Panc1 (cell line): ENCODE measurements around the gene CDH13. TPM values are rescaled to one million over a fixed set of nuclear protein-coding genes. Genes with fewer than 3 reads are reported as not detected.

ENCODE experiments used
- ATAC-seq: fragments of 200-7000 bp; cut with Tn5 transposase; 2 replicates; pipeline ENCODE4 v1.9.1; 2020; ENCODE audit warnings: mild to moderate bottlenecking, moderate library complexity
- BruUV-seq: library from RNA; stranded (reverse); fragments of 400-500 nt; replicated peaks from 2 replicates; lab custom pipeline; 2021; lab: Mats Ljungman, UMichigan
- CTCF ChIA-PET: fragments of 300-600 bp; sonication (Branson Sonifier 250); formaldehyde crosslinking; loops from one replicate; lab custom pipeline; 2022; ENCODE audit warnings: antibody characterized with exemption; lab: Charles Lee
- POLR2A ChIA-PET: fragments of 300-600 bp; sonication (Branson Sonifier 250); formaldehyde crosslinking; loops from one replicate; lab custom pipeline; 2022; ENCODE audit warnings: antibody characterized with exemption; lab: Charles Lee
- DNase-seq: peaks from one replicate; pipeline ENCODE4 v3.0.0-alpha.2; 2010; ENCODE audit warnings: low read depth, low spot score
- H3K27ac ChIP-seq: 2 replicates; pipeline ENCODE4 v1.5.1; 2011; ENCODE audit warnings: mild to moderate bottlenecking, low read length, inconsistent platforms
- H3K27me3 ChIP-seq: fragments of 200-500 bp; sonication (Bioruptor generic); 2 replicates; pipeline ENCODE4 v1.6.0; 2014; ENCODE audit warnings: low read length, inconsistent platforms; ENCODE audit not compliant: control insufficient read depth, insufficient read depth
- H3K36me3 ChIP-seq: fragments of 200-500 bp; sonication (Bioruptor generic); 2 replicates; pipeline ENCODE4 v1.5.1; 2014; ENCODE audit warnings: inconsistent platforms, mild to moderate bottlenecking, low read length, moderate library complexity; ENCODE audit not compliant: control insufficient read depth, insufficient read depth
- H3K4me1 ChIP-seq: 2 replicates; pipeline ENCODE4 v1.5.1; 2011; ENCODE audit warnings: inconsistent platforms, mild to moderate bottlenecking, low read length, moderate library complexity; ENCODE audit not compliant: control insufficient read depth, insufficient read depth
- H3K4me3 ChIP-seq, 2 experiments: 2 replicates each; pipeline ENCODE4 v1.5.1; 2011 to 2012; ENCODE audit warnings: low read depth in 2 of 2, low read length in 2 of 2, mild to moderate bottlenecking in 2 of 2, inconsistent platforms in 1 of 2, moderate library complexity in 1 of 2
- H3K9me3 ChIP-seq: fragments of 200-500 bp; sonication (Bioruptor generic); 2 replicates; pipeline ENCODE4 v1.5.1; 2014; ENCODE audit warnings: low read depth, mild to moderate bottlenecking, inconsistent platforms, low read length, moderate library complexity; ENCODE audit not compliant: control insufficient read depth, insufficient read depth
- POLR2AphosphoS5 ChIP-seq: IDR thresholded peaks from 2 replicates; pipeline ENCODE4 v1.6.1; 2012; ENCODE audit warnings: mild to moderate bottlenecking, low read depth, low read length, moderate library complexity
- SIN3A ChIP-seq: IDR thresholded peaks from 2 replicates; pipeline ENCODE4 v1.6.1; 2012; ENCODE audit warnings: low read depth, mild to moderate bottlenecking, low read length, moderate library complexity, borderline replicate concordance; ENCODE audit not compliant: insufficient read depth
- TCF7L2 ChIP-seq: IDR thresholded peaks from 2 replicates; pipeline ENCODE4 v1.6.1; 2011; ENCODE audit warnings: mild to moderate bottlenecking, low read depth, low read length, inconsistent platforms
- in situ Hi-C: cut with HindIII; loops from 2 replicates; pipeline ENCODE4 v1.10.0; 2016; ENCODE audit warnings: low sequenced_read_pairs, low pct_unique_long_range_greater_than_20kb
- intact Hi-C: fragments of 100-400 bp; cut with micrococcal nuclease; formaldehyde crosslinking; loops from one replicate; pipeline ENCODE4 v1.10.0; 2022; ENCODE audit not compliant: unreplicated experiment
- total RNA-seq: library from RNA; stranded (reverse); gene quantifications from one replicate; pipeline ENCODE4 v1.2.1, GENCODE V29; 2021; ENCODE audit not compliant: unreplicated experiment
- TF ChIP-seq, protein P1 (sequence below), 2 experiments: IDR thresholded peaks; 2 replicates each; pipeline ENCODE4 v1.6.1; 2011 to 2012; ENCODE audit warnings: low read depth in 2 of 2, control low read depth in 1 of 2, low read length in 1 of 2, mild to moderate bottlenecking in 1 of 2, moderate library complexity in 1 of 2; ENCODE audit not compliant: insufficient read depth in 1 of 2
- TF ChIP-seq, protein P2 (sequence below): fragments of 450-650 bp; IDR thresholded peaks from 2 replicates; pipeline ENCODE4 v1.5.1; 2017; ENCODE audit warnings: mild to moderate bottlenecking

Gene CDH13
- total RNA-seq, 1 experiment from 2014 or later, result not detected

DNA sequence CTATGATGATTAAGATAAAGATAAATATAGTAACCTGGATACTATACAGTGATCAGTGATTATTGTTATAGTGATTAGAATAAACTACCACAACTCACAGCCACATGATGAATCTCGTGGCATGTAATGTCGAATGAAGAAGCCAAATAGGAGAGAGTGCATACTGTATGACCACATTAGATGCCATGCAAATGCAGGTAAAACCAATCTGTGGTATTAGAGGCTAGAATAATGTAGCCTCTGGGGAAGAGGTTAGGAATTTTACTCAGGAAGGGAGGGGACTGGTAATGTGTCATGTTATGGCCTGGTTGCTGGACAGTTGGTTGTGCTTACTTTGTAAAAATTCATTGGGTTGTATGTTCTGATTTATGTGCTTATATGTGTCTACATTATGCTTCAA lies 402.7 kb downstream of the CDH13 start:
- no peaks in the 10 kb centered on the region for H3K27me3 ChIP-seq
- POLR2A ChIA-PET, result no interaction called here
- intact Hi-C loops (no loop called here), in situ Hi-C loops (no loop called here)
- CTCF ChIA-PET, result no interaction called here
- no peaks in the 10 kb centered on the region for H3K36me3 ChIP-seq
- H3K4me3 ChIP-seq, result no peak overlapping the region
- no peak for DNase-seq
- no peaks in the 10 kb centered on the region for H3K4me1 ChIP-seq
- H3K9me3 ChIP-seq, result no peaks in the 10 kb centered on the region
- H3K27ac ChIP-seq, result no peak overlapping the region
- no peak for ATAC-seq
- no TSS peak for BruUV-seq
- TF ChIP-seq POLR2AphosphoS5 (no peak), TCF7L2 (no peak), SIN3A (no peak)
- TF ChIP-seq, protein P1, sequence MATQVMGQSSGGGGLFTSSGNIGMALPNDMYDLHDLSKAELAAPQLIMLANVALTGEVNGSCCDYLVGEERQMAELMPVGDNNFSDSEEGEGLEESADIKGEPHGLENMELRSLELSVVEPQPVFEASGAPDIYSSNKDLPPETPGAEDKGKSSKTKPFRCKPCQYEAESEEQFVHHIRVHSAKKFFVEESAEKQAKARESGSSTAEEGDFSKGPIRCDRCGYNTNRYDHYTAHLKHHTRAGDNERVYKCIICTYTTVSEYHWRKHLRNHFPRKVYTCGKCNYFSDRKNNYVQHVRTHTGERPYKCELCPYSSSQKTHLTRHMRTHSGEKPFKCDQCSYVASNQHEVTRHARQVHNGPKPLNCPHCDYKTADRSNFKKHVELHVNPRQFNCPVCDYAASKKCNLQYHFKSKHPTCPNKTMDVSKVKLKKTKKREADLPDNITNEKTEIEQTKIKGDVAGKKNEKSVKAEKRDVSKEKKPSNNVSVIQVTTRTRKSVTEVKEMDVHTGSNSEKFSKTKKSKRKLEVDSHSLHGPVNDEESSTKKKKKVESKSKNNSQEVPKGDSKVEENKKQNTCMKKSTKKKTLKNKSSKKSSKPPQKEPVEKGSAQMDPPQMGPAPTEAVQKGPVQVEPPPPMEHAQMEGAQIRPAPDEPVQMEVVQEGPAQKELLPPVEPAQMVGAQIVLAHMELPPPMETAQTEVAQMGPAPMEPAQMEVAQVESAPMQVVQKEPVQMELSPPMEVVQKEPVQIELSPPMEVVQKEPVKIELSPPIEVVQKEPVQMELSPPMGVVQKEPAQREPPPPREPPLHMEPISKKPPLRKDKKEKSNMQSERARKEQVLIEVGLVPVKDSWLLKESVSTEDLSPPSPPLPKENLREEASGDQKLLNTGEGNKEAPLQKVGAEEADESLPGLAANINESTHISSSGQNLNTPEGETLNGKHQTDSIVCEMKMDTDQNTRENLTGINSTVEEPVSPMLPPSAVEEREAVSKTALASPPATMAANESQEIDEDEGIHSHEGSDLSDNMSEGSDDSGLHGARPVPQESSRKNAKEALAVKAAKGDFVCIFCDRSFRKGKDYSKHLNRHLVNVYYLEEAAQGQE (IDR thresholded peaks at IDR 0.05; ENCODE audit: insufficient read depth in 1 of 2, low read depth in 2 of 2, low read length in 1 of 2), result no peak
- TF ChIP-seq, protein P2, sequence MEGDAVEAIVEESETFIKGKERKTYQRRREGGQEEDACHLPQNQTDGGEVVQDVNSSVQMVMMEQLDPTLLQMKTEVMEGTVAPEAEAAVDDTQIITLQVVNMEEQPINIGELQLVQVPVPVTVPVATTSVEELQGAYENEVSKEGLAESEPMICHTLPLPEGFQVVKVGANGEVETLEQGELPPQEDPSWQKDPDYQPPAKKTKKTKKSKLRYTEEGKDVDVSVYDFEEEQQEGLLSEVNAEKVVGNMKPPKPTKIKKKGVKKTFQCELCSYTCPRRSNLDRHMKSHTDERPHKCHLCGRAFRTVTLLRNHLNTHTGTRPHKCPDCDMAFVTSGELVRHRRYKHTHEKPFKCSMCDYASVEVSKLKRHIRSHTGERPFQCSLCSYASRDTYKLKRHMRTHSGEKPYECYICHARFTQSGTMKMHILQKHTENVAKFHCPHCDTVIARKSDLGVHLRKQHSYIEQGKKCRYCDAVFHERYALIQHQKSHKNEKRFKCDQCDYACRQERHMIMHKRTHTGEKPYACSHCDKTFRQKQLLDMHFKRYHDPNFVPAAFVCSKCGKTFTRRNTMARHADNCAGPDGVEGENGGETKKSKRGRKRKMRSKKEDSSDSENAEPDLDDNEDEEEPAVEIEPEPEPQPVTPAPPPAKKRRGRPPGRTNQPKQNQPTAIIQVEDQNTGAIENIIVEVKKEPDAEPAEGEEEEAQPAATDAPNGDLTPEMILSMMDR, result no peak

DNA sequence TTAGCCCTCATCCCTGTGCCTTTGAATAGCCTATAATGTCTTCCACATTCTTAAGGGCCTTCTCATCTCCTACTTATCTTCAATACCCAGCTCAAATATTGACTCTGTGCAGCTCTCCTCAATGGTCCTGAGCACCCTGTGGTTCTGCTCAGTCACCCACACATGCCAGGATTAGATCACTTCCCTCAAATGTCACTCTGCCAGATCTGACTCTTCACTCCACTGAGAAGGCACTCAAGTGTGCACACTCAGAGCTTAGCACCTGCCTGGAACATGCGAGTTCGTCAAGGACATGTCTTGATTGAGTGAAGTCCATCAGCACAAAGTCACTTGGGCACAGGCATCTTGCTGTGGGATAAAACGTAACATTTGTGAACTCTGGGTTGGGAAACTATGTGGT lies 404.8 kb downstream of the CDH13 start:
- BruUV-seq, result no TSS peak
- TF ChIP-seq SIN3A, result no peak
- no peak overlapping the region for H3K27ac ChIP-seq
- H3K9me3 ChIP-seq, result no peaks in the 10 kb centered on the region
- no peak overlapping the region for H3K4me3 ChIP-seq
- intact Hi-C loops, result no loop called here
- in situ Hi-C loops, result no loop called here
- H3K36me3 ChIP-seq, result no peaks in the 10 kb centered on the region
- POLR2A ChIA-PET, result no interaction called here
- ATAC-seq (no peak), DNase-seq (no peak)
- CTCF ChIA-PET, result no interaction called here
- H3K27me3 ChIP-seq, result no peaks in the 10 kb centered on the region
- H3K4me1 ChIP-seq, result no peaks in the 10 kb centered on the region

DNA sequence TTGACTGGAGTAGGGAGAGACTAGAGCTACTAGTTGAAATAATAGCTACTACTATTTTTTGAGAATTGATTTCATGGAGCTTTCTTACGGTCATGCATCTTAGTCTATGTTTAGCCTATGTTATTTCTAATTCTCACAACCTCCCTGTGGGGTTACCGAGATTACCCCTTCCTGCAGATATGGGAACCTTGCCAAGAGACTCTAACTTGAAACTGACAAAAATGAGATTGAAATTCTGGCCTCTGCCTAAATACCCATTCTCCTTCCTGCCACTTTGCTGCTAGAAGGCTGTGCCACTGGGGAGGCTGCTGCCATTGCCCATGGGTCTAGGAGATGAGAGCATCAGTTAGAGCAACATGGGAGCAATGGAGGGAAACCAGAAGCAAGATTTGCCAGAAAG lies 410.3 kb downstream of the CDH13 start:
- Histone ChIP-seq H3K9me3 (no peaks in the 10 kb centered on the region), H3K27me3 (no peaks in the 10 kb centered on the region), H3K4me3 (no peak overlapping the region), H3K4me1 (no peaks in the 10 kb centered on the region), H3K36me3 (no peaks in the 10 kb centered on the region), H3K27ac (no peak overlapping the region)
- in situ Hi-C loops (no loop called here), intact Hi-C loops (no loop called here)
- no peak for TF ChIP-seq TCF7L2
- TF ChIP-seq POLR2AphosphoS5, result no peak
- TF ChIP-seq, protein P1 (IDR thresholded peaks at IDR 0.05; ENCODE audit: insufficient read depth in 1 of 2, low read depth in 2 of 2, low read length in 1 of 2), result no peak
- TF ChIP-seq, protein P2, result no peak
- TF ChIP-seq SIN3A, result no peak
- DNase-seq (no peak), ATAC-seq (no peak)
- no TSS peak for BruUV-seq
- CTCF ChIA-PET, result no interaction called here
- POLR2A ChIA-PET, result no interaction called here
